PFSK-1 (cell line): ENCODE measurements around the gene GMCL2.

Experiments
- FOXP2 ChIP-seq: optimal IDR thresholded peaks from 2 replicates; pipeline ENCODE3; 2011; ENCODE audit warnings: borderline replicate concordance, control low read depth, inconsistent platforms; ENCODE audit not compliant: insufficient read depth; ENCODE audit errors: extremely low read length, extremely low read depth
- POLR2AphosphoS5 ChIP-seq: IDR thresholded peaks from 2 replicates; pipeline ENCODE4 v1.6.1; 2012; ENCODE audit warnings: low read depth, mild to moderate bottlenecking, control low read depth, low read length, moderate library complexity
- REST ChIP-seq, 2 experiments: IDR thresholded peaks; 2 replicates each; pipeline versions ENCODE4 v1.6.1 to v1.8.0; 2011 to 2012; ENCODE audit warnings: low read depth in 2 of 2, low read length in 2 of 2, control low read depth in 1 of 2, inconsistent platforms in 1 of 2, mild to moderate bottlenecking in 1 of 2, moderate library complexity in 1 of 2; ENCODE audit not compliant: insufficient read depth in 1 of 2
- SIN3A ChIP-seq: IDR thresholded peaks from 2 replicates; pipeline ENCODE4 v1.6.1; 2012; ENCODE audit warnings: mild to moderate bottlenecking, low read length, moderate library complexity, borderline replicate concordance; ENCODE audit not compliant: insufficient read depth
- TAF1 ChIP-seq: IDR thresholded peaks from 2 replicates; pipeline ENCODE4 v1.6.1; 2012; ENCODE audit warnings: low read length, control low read depth, borderline replicate concordance; ENCODE audit not compliant: insufficient read depth

GMCL2 gene

GRCh38 chr5:178230879-178231538 is 43.8 kb upstream of the GMCL2 start:
- no peak for TF ChIP-seq TAF1
- no peak for TF ChIP-seq SIN3A
- no peak for TF ChIP-seq POLR2AphosphoS5
- TF ChIP-seq FOXP2, result no peak
- no peak for TF ChIP-seq REST (IDR thresholded peaks at IDR 0.05; ENCODE audit: insufficient read depth in 1 of 2, low read depth in 2 of 2, low read length in 2 of 2)

- no peak for TF ChIP-seq POLR2AphosphoS5
- no peak for TF ChIP-seq FOXP2
- no peak for TF ChIP-seq REST (IDR thresholded peaks at IDR 0.05; ENCODE audit: insufficient read depth in 1 of 2, low read depth in 2 of 2, low read length in 2 of 2)
- TF ChIP-seq SIN3A, result no peak
- no peak for TF ChIP-seq TAF1
These were observed 42.7 kb upstream of the GMCL2 start for GRCh38 chr5:178229861-178230260.

- TF ChIP-seq TAF1, result no peak
- no peak for TF ChIP-seq SIN3A
- TF ChIP-seq REST (IDR thresholded peaks at IDR 0.05; ENCODE audit: insufficient read depth in 1 of 2, low read depth in 2 of 2, low read length in 2 of 2), result no peak
- TF ChIP-seq POLR2AphosphoS5, result no peak
- no peak for TF ChIP-seq FOXP2
These were observed 41.4 kb upstream of the GMCL2 start for GRCh38 chr5:178228609-178229008.

GRCh38 chr5:178227929-178228328 is 40.8 kb upstream of the GMCL2 start:
- TF ChIP-seq TAF1 (no peak), POLR2AphosphoS5 (no peak), REST (IDR thresholded peaks at IDR 0.05; ENCODE audit: insufficient read depth in 1 of 2, low read depth in 2 of 2, low read length in 2 of 2) (no peak), SIN3A (no peak), FOXP2 (no peak)

- TF ChIP-seq POLR2AphosphoS5 (no peak; the same call in 1 of the 2 replicates), TAF1 (no peak), SIN3A (no peak), FOXP2 (no peak), REST (IDR thresholded peaks at IDR 0.05; ENCODE audit: insufficient read depth in 1 of 2, low read depth in 2 of 2, low read length in 2 of 2) (no peak)
These were observed 40.0 kb upstream of the GMCL2 start for GRCh38 chr5:178227138-178227659.
